ENCODE data around the gene SIGLEC14. TPM values are rescaled to one million over a fixed set of nuclear protein-coding genes. Genes with fewer than 3 reads are reported as not detected.

The SIGLEC14 gene
- total RNA-seq, 1 donor from 2014 or later: not detected

DNA sequence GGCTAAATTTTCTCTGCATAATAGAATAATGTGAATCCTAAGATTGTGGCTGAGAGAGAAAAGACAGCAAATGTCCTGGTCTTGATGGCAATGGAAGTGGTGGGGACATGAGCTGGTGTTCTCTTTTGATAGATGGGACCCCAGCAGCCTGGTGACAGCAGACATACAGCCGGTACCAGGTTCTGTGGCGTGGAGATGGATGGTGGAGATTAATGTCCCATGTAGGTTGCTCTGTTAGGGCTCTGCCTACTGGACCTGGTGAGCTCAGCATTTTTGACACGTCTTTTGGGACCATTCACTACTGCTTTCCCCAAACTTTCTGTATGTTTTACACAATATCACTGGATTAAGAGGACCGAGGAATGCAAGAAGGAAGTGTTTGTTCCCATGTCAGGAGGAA lies 8.2 kb upstream of the SIGLEC14 start:
- TF ChIP-seq, protein P1, sequence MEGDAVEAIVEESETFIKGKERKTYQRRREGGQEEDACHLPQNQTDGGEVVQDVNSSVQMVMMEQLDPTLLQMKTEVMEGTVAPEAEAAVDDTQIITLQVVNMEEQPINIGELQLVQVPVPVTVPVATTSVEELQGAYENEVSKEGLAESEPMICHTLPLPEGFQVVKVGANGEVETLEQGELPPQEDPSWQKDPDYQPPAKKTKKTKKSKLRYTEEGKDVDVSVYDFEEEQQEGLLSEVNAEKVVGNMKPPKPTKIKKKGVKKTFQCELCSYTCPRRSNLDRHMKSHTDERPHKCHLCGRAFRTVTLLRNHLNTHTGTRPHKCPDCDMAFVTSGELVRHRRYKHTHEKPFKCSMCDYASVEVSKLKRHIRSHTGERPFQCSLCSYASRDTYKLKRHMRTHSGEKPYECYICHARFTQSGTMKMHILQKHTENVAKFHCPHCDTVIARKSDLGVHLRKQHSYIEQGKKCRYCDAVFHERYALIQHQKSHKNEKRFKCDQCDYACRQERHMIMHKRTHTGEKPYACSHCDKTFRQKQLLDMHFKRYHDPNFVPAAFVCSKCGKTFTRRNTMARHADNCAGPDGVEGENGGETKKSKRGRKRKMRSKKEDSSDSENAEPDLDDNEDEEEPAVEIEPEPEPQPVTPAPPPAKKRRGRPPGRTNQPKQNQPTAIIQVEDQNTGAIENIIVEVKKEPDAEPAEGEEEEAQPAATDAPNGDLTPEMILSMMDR (conservative IDR thresholded peaks at IDR 0.05): no peak
- peaks cover 59% of the 10 kb centered on the region for H3K27me3 Mint-ChIP-seq (ENCODE audit: low read depth)
- no peaks in the 10 kb centered on the region for H3K36me3 Mint-ChIP-seq (ENCODE audit: low read depth)
- H3K27ac Mint-ChIP-seq (ENCODE audit: unreplicated experiment): no peak overlapping the region
- DNase-seq (ENCODE audit: low read depth, low spot score): no peak
- peaks cover 2% of the 10 kb centered on the region for H3K9me3 Mint-ChIP-seq
- H3K4me3 Mint-ChIP-seq: no peak overlapping the region
- peaks cover 4% of the 10 kb centered on the region for H3K4me1 Mint-ChIP-seq

DNA sequence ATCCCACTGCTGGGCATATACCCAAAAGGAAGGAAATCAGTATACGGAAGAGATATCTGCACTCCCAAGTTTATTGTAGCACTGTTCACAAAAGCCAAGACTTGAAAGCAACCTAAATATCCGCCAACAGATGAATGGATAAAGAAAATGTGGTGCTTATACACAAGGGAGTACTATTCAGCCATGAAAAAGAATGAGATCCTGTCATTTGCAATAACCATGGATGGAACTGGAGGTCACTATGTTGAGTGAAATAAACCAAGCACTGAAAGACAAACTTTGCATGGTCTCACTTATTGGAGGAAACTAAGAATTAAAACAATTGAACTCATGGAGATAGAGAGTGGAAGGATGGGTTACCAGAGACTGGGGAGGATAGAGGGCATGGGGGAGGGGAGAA lies 6.5 kb upstream of the SIGLEC14 start:
- Mint-ChIP-seq H3K27me3 (ENCODE audit: low read depth) (peaks cover 63% of the 10 kb centered on the region), H3K4me3 (no peak overlapping the region), H3K27ac (ENCODE audit: unreplicated experiment) (no peak overlapping the region), H3K9me3 (peaks cover 2% of the 10 kb centered on the region), H3K4me1 (peaks cover 4% of the 10 kb centered on the region), H3K36me3 (ENCODE audit: low read depth) (no peaks in the 10 kb centered on the region)
- DNase-seq (ENCODE audit: low read depth, low spot score): no peak
- TF ChIP-seq, protein P1 (conservative IDR thresholded peaks at IDR 0.05): no peak

DNA sequence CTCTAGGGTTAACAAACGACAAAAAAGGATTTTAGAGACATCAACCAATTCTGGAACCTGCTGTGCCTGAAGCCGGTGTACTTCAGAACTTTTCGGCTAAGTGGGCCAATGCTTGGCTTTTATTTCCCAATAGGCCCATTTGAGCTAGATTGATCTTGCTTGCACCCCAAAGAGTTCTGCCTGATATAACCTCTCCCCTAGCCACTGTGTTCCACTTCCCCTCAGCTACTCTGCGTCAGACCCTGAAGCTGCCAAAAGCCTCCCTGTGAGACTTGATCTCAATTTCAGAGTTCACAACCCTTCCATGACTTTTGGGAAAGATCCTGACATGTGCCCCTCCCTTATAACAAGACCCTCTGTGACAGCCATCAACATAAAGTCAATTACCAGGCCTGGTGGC lies 5.6 kb upstream of the SIGLEC14 start:
- DNase-seq (ENCODE audit: low read depth, low spot score): no peak
- H3K4me1 Mint-ChIP-seq: peaks cover 4% of the 10 kb centered on the region
- H3K9me3 Mint-ChIP-seq: peaks cover 2% of the 10 kb centered on the region
- H3K27ac Mint-ChIP-seq (ENCODE audit: unreplicated experiment): no peak overlapping the region
- TF ChIP-seq, protein P1 (conservative IDR thresholded peaks at IDR 0.05): no peak
- peaks cover 58% of the 10 kb centered on the region for H3K27me3 Mint-ChIP-seq (ENCODE audit: low read depth)
- H3K4me3 Mint-ChIP-seq: no peak overlapping the region
- H3K36me3 Mint-ChIP-seq (ENCODE audit: low read depth): no peaks in the 10 kb centered on the region

DNA sequence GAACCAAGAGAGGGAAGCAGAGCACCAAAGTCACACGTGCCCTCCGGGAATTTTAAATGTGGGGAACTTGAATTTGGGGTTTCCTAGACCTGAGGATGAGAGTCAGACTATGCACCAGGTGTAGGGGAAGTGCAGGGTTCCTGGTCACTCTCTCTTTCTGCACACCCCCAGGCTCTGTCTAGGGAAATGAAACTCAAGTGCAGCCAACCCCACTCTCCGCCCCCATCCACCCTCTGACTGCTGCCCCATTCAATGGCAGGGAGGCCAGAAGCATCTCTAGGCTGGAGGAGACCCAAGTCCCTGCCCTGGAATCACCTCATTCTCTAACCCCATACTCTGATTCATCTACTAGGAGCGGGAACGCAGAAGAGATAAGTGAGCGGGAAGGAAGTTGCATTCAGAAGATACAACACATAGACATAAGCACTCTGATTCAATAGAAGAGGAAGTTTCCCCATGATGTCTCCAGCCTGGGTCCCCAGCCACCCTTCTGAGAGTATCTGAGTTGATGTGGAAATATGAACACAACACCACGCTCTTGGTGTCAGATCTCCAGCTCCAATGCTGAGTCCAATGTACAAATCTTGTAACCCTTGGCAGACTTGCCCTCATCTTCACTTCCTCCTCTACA lies 4.7 kb upstream of the SIGLEC14 start:
- peaks cover 52% of the 10 kb centered on the region for H3K27me3 Mint-ChIP-seq (ENCODE audit: low read depth)
- H3K4me3 Mint-ChIP-seq: no peak overlapping the region
- H3K9me3 Mint-ChIP-seq: no peaks in the 10 kb centered on the region
- TF ChIP-seq, protein P1 (conservative IDR thresholded peaks at IDR 0.05): no peak
- H3K27ac Mint-ChIP-seq (ENCODE audit: unreplicated experiment): no peak overlapping the region
- H3K36me3 Mint-ChIP-seq (ENCODE audit: low read depth): no peaks in the 10 kb centered on the region
- no peaks in the 10 kb centered on the region for H3K4me1 Mint-ChIP-seq
- no peak for DNase-seq (ENCODE audit: low read depth, low spot score)

DNA sequence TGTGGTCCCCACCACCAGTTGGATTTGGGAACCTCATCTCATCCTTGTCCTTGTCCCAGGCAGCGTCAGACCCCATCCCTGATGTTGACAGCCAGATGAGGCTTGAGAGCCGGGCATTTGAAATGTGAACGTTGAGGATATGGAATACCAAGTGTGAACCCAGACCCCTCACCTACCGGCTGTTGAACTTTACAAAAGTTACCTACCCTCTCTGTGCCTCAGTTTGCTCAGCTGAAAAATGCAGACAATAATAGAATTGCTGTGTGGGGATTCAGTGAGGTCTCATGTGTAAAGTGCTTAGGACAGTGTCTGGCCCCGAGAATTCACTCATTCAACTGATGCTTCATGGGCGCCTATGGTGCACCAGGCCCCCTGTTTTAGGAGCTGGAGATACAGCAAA lies 693 bp upstream of the SIGLEC14 start:
- H3K9me3 Mint-ChIP-seq: no peaks in the 10 kb centered on the region
- H3K4me3 Mint-ChIP-seq: no peak overlapping the region
- no peak overlapping the region for H3K27ac Mint-ChIP-seq (ENCODE audit: unreplicated experiment)
- DNase-seq (ENCODE audit: low read depth, low spot score): no peak
- no peaks in the 10 kb centered on the region for H3K36me3 Mint-ChIP-seq (ENCODE audit: low read depth)
- peaks cover 56% of the 10 kb centered on the region for H3K27me3 Mint-ChIP-seq (ENCODE audit: low read depth)
- no peaks in the 10 kb centered on the region for H3K4me1 Mint-ChIP-seq
- TF ChIP-seq, protein P1 (conservative IDR thresholded peaks at IDR 0.05): no peak

Measured in neural crest cell (in vitro differentiated cells).